HG03064 (cell line): ENCODE data around the gene AGL.
"Not testable (repeated sequence)": the region's sequence is repeated elsewhere in the genome, so short reads cannot be mapped to it uniquely, and the experiment has no call there.

Experiments used
- ATAC-seq: cut with Tn5 transposase; IDR thresholded peaks from one replicate; pipeline ENCODE4 v1.9.1; 2021; ENCODE audit warnings: low read depth; ENCODE audit not compliant: unreplicated experiment

AGL gene

DNA sequence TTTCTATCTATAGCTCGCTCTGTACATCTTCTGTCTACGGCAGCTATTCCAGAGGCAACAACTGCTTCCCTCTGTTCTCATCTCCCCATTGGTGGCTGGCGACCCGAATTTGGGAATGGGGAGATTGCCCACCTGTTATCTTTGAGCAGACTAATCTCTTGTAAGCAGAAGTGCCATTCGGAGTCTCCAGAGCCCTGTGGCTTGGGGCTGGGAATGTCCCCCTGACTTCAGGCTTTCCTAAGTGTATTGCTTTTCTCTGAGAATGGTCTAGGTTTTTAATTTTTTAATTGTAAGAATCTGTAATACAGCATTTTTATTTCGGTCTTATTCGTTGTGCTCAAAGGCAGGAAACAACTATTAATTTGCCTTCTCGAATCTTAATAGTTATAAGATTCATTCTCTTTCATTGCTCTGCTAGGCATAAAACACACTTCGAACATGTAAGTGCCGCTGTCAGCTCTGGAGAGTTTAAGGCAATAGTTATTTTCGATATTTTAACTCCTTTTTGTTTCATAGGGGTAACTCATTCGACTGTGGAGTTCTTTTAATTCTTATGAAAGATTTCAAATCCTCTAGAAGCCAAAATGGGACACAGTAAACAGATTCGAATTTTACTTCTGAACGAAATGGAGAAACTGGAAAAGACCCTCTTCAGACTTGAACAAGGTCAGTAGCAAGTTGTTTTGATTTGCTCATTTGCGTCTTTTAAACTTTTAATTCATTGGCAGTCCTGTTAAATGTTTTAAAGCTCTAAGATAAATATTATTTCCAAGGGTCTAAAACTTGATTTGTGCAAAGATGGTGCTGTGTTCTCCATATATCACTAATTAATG lies 514 bp downstream of the AGL start:
- peak; percentile 12 for ATAC-seq

GRCh38 chr1:99851850-99852454 lies 1.8 kb downstream of the AGL start:
- ATAC-seq: no peak

GRCh38 chr1:99852648-99853047 lies 2.5 kb downstream of the AGL start:
- ATAC-seq: no peak

DNA sequence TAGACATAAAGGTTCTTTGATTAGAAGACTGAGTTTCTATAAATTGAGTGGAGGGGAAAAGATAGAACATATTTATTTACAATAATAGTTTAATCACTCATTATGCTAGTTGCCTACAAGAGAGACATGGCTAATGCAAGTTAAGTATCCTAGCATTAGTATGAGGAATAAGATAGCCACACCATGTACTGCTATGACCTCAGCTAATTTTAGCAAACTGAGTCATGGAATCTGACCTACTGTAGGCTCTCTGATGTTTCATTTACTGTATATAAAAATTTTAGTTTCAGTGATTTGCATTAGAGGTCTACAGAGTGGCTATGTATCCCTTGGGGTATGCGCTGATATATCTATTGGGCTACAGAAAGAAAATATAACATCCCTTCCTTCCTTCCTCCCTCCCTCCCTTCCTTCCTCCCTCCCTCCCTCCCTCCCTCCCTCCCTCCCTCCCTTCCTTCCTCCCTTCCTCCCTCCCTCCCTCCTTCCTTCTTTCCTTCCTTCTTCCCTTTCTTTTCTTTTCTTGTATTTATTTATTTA lies 5.8 kb downstream of the AGL start:
- ATAC-seq: no peak

GRCh38 chr1:99857041-99857440 lies 6.9 kb downstream of the AGL start:
- ATAC-seq: not testable (repeated sequence)

GRCh38 chr1:99858286-99858685 lies 8.1 kb downstream of the AGL start:
- ATAC-seq: no peak

DNA sequence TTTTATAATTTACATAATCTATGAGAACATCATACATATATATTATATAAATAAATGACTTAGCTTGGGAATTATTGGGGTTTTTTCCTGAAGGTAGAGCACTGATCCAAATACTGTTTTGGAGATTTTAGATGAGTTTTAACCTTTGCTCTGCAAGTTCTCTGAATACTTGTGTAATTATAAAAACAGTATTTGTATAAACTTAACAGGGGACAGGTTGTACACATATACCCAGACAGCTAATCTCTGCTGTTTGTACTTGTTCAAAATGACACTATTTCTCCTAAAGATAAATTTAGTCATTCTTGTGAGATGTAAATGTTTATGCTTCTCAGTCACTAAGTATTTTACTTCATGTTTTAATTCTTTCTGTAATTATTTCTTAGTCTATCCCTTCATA lies 8.7 kb downstream of the AGL start:
- ATAC-seq: no peak

DNA sequence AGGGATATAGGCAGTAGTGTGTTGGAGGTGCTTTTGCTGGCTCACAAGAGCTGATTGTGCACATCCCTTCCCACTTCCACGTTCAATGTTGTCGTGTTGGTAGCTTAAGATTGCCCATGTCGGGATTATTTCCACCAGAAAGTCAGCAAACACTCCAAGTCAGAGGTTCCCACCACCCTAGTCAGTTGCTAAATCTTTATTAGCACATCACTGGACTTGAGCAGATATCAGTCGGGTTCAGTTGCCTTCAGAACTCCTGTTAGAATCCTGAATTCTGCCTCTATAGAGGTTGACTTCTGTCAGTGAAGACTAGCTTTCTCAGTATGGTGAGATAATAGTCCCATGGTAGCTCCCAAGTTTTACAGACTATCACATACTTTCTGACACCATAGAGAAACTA lies 10.5 kb downstream of the AGL start:
- no peak for ATAC-seq

- no peak for ATAC-seq
Observed at GRCh38 chr1:99867682-99868081, 17.5 kb downstream of the AGL start.

GRCh38 chr1:99869304-99869703 lies 19.1 kb downstream of the AGL start:
- no peak for ATAC-seq

- ATAC-seq: no peak
Observed at GRCh38 chr1:99869723-99870122, 19.6 kb downstream of the AGL start.

- ATAC-seq: no peak
Observed at GRCh38 chr1:99872063-99872462, 21.9 kb downstream of the AGL start.

DNA sequence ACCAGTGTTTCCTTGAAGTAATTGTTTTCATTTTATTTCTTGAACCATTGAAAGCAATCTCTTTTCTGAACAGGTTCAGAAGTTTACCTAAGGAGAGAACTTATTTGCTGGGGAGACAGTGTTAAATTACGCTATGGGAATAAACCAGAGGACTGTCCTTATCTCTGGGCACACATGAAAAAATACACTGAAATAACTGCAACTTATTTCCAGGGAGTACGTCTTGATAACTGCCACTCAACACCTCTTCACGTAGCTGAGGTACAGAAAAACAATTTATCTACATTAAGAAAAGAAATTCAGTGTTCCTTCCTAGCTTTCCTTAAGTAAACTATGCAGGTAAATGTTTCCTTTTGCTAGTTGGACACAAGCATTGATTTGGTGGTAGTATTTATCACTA lies 27.4 kb downstream of the AGL start:
- ATAC-seq: no peak

GRCh38 chr1:99886179-99886578 lies 36.0 kb downstream of the AGL start:
- ATAC-seq: no peak

GRCh38 chr1:99886841-99887240 lies 36.7 kb downstream of the AGL start:
- no peak for ATAC-seq

- ATAC-seq: no peak
Observed at GRCh38 chr1:99887890-99888289, 37.7 kb downstream of the AGL start.

- no peak for ATAC-seq
Observed at GRCh38 chr1:99891997-99892396, 41.8 kb downstream of the AGL start.

DNA sequence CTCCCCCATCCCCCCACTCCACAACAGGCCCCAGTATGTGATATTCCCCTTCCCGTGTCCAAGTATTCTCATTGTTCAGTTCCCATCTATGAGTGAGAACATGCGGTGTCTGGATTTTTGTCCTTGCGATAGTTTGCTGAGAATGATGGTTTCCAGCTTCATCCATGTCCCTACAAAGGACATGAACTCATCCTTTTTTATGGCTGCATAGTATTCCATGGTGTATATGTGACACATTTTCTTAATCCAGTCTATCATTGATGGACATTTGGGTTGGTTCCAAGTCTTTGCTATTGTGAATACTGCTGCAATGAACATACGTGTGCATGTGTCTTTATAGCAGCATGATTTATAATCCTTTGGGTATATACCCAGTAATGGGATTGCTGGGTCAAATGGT lies 53.1 kb downstream of the AGL start:
- not testable (repeated sequence) for ATAC-seq

GRCh38 chr1:99906535-99906934 lies 56.4 kb downstream of the AGL start:
- no peak for ATAC-seq

DNA sequence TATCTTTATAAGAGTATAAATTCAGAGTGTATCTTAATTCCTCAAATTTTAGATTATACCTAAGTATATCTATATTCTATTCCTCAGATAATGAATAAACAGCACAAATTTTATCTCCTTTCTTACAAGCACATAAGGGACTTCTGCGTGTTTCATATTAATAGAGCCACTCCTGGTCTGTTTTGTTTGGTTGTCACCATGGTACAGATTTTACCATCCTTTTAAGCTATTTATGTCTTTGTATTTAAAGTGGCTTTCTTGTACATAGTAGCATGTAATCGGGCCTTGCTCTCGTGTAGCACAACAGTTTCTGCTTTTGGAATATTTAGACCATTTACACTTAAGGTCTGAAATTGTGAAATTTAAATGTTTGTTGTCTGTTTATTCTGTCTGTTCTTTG lies 67.1 kb downstream of the AGL start:
- ATAC-seq: no peak

- no peak for ATAC-seq
Observed at GRCh38 chr1:99919220-99919619, 69.1 kb downstream of the AGL start.

- ATAC-seq: no peak
Observed at GRCh38 chr1:99934801-99935200, 84.6 kb downstream of the AGL start.
